Cerebellar cortex (tissue), 1 donor: ENCODE measurements around the gene SMC1B.
"Not testable (repeated sequence)": the region's sequence is repeated elsewhere in the genome, so short reads cannot be mapped to it uniquely, and the experiment has no call there.

Experiments used
- DNase-seq: peaks from one replicate; pipeline ENCODE4 v3.0.0-alpha.2; 2015; ENCODE audit warnings: low spot score

SMC1B gene

DNA sequence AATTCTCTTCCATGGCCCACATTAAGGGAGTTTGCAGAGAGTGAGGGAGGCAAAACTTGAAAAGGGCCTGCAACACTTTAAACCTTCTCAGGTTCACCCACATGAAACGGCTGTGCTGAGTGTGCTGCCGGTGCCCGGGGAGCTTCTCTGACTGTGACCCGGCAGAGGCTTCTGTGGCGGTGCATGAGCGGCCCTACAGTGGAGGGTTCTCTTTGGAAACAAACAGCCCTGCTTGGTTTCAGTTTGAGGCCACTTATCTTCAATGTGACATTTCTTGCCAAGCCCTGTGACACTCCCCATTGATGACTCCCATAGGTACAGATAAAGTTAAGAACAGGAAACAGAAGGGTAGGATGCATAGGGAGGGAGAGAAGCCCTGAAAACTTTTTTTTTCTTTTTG lies 71.9 kb downstream of the SMC1B start:
- DNase-seq, result no peak

DNA sequence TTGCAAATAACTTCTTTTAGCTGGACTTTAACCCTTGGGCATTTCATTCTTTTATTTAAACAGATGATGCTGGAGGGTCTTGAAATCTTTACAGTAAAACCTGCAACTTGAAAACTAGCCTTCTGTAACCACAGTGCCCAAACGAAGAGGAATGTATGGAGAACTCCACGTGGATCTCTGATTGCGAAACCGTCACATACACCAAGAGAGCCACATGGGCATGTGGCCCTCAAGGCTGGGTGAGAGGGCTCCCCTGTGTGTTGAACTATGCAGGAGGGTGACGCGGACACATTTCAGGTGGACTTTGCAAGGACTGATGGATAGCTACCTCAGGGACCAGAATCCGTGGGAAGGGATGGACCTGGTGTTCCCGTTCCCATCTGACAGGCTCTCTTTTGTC lies 73.1 kb downstream of the SMC1B start:
- DNase-seq, result no peak

DNA sequence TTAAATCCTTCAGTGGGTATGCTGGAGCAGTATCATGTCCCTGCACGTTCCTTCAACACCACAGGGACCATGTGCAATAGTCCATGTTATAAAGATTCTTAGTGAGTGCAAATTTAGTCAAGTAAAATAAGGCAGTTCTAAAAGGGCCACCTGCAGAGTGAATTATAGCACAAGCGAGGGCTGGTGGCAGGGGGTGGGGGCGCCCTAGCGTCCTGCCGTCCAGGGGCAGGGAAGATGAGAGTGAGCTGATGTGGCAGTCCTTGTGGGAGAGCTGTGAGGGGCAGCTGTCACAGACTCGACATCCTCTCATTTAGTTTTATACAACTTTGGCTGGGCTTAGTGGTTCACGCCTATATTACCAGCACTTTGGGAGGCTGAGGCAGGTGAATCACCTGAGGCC lies 74.6 kb downstream of the SMC1B start:
- DNase-seq, result no peak

DNA sequence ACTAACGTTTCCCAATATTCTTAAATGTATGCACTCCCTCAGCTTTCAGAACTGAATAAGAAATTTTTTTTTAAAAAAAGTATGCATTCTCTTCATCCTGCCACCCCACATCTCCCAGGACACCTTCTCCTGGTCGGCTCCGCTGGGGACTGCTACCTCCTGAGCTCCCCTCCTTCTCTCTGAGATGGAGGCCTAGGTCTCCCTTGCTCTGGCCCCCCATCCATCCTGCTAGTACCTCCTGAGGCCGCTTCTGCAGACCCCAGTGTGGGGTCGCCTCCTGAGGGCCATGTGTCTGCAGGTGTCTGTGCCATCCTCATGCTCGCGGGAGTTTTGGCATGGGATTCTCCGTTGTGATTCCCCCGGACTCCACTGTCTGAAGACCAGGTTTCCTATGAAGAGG lies 75.9 kb downstream of the SMC1B start:
- DNase-seq, result no peak

DNA sequence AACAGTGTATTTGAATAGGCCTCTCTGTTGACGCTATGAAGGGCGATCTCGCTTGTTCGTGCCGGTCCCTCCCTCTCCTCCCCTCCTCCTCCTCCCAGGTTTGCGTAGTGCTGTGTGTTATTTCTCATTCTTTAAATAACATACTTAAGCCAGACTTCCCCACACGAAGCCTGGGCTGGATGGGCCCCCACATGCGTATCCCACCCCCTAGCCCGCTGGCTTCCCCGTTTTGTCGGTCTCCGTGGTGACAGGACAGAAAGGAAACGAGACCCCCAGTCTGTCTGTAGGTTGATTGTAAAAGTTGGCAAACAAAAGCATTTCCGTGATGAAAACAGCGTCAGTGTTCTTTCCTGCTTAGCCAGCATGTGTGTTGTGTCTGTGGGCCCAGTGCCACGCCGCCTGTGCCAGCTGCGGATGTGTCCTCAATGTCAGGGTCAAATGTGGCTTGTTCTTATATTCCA lies 76.4 kb downstream of the SMC1B start:
- peak; percentile 26 for DNase-seq

DNA sequence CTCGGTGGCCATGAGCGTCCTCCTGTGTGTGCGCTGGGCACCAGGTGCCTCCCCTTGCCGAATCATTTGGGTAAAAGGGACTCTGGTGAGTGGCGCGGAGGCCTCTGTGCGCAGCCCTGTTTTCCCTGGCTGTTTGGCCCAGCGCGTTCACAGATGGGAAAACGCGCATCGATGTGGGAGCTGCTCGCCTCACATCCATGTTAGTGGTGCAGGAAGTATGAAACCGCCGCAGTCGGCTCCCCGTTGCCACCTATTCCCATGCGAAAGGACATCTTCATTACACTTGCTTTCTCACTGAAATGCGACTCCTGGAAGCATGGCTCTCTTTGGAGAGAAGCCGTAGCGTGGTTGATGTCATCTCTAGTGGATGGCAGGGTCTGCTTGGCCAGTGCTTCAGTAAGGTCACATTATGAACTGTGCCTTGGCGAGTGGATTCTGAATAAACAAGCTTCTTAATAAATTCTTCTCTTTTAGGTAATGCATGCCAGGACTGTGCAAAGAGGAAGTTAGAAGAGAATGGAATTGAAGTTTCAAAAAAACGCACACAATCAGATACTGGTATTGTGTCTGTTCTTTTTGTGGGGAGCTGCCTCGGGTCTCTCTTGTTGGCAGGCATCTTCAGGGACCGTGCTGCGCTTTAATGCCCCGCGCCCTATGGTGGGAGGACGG lies 77.4 kb downstream of the SMC1B start:
- no peak for DNase-seq

DNA sequence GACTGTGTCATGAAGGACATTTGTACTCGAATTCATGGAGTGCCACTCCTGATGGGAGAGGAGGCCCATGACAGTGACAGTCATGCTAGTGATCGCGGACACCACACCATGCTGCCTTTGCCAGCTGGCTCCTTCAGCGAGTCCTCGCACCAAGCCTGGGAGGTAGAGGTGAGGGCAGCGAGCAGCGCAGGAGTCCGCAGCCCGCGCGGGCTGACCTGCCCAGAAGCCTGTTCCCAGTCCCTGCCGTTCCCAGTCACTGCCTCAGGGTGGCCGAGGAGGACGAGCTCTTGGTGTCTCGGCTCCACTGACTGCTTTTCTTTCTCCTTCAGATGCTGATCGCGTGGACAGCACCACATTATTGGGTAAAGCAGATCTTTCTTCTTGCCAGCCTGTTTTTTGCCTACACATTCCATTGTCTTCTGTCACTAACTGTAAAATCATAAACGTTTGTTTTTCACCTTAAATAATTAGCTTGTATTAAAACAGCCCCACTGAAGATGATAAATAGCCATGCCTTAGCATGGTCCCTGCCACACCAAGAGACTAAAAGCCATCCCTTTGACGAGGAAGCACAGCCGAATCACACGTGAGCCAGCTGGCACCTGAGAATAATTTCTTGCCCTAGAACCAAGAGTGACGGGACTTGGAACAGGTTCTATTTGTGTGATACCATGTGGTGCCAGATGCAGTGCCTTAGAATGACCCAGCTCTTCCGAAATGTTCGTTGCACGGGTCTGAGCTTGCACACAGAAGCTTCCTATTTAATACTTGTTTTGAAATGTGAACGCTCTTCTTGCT lies 78.2 kb downstream of the SMC1B start:
- peak; percentile 88 for DNase-seq

DNA sequence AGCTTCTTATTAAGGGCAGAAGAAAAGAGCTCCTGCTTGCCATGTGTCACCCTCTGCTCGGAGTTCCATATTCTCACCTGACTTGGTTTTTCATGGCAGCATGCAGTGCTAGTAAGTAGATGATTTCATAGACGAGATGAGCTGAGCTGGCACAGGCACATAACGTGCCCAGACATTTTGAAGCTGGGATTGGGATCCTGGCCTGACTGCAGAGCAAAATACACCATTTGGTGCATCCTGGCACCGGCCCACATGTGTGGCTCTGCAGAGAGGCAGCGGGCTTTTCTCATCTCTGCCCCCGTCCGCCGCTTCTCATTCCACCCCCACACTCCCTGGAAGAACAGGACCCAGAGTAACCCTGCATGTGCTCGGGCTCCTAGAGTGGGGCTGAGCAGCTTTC lies 78.9 kb downstream of the SMC1B start:
- DNase-seq, result peak; percentile 92

DNA sequence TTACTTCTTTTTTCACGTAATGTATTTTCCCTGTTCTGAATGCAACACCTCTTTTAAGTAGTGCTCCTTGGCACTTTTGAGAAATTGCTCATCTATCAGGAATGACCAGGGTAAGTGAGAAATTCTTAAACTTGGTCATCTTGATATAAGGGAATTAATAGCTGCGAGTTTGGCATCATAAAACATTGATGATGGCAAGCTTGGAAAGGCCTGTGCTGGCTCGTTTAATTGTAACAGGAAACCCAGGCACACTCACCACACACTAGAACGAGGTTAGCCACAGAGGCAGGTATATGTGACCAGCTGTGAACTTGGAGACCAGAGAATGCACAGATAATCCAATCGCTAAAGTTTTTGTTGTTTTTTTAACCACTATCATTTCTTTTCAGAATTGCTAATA lies 79.3 kb downstream of the SMC1B start:
- DNase-seq, result no peak

DNA sequence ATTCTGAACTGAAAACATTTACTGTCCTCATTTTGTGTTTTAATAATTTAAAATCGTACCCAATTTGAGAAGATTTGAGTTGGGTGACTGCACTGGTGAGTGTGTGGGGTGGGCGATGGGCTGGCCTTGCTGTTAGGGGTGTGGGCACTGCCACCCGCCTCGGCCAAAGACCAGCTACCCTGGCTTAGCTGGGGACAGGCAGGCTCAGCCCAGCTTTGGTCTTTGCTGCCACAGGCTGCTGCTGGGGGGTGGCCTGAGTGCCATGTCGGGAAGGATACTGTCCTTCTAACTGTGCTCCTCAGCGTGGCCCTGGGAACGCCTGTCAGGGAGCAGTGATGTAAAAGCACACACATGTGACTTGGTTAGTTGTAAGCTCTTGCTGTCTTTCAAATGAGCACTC lies 81.4 kb downstream of the SMC1B start:
- DNase-seq, result no peak

DNA sequence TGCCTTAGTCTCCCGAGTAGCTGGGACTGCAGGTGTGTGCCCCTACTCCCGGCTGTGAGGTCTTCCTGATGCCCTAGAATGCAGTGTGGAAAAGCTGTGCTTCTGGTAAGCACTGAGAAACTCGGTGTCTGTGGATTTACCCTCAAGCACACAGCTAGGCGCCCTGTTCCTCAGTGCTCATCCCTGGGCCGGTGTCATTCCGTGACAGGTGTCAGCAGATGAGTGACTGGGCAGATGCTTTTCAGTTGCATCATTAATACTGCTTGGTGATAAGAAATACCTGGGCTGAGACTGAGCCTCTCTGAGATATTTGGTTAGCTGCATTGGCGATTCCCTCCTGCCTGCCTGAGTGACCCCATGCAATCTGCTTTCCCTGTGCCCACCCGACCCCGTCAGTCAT lies 81.9 kb downstream of the SMC1B start:
- DNase-seq, result no peak

DNA sequence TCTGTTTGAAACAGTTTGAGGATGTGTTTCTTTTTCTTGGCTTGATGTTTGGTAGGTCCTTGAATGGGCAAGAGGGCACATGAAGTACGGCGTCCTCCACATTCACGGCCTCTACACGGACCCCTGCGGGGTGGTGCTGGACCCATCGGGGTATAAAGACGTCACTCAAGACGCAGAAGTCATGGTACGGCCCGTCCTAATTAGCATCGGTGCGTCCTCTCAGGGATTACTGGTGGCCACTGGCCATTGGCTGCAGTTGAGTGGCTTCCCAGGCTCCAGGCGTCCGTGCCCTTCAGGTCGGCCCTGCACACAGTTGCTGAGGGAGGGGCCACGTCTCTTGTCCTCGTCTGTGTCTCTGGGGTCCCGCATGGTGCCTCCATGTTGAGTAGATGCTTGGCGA lies 82.9 kb downstream of the SMC1B start:
- DNase-seq, result no peak

DNA sequence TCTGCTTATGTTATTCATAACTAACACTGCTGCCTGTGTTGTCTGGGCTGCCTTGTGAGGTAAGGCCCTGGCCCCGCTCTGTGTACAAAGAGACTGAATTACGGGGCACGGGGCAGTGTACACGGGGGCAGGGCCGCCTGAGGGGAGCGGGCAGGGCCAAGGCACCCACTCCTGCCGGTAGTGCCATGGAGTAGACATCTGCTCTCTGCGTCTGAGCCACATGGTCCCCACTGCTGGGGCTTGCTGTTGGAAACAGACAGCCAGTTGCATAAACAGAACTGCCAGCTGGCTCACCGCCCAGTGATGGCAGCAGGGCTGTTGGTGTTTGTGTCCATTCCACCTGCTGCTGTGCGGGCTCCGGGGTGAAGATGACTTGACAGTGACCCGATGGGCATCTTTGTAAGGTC lies 83.9 kb downstream of the SMC1B start:
- peak; percentile 54 for DNase-seq

DNA sequence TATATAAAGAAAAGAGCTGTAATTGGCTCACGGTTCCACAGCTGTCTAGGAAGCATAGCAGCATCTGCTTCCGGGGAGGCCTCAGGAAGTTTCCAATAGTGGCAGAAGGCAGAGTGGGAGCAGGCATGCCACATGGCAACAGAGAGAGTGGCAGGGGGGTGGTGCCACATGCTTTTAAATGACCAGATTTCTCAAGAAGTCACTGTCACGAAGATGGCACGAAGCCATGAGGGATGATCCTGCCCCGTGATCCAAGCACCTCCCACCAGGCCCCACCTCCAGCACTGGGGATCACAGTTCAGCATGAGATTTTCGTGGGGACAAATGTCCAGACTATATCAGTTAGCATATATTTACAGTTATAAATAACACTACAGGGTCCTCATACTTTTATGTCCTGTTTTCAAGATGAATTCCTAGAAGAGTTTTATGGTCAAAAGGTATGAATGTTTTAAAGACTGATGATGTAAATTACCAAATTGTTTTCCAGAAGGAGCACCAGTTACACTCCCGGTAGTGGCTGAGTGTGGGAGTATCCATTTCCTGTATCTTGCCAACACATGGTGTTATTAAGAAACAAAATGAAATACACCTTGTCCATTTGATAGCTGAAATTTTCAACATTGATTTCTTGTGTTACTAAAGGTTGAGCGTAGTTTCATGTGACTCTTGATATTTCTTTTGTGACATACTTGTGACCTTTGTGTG lies 84.4 kb downstream of the SMC1B start:
- DNase-seq, result no peak

DNA sequence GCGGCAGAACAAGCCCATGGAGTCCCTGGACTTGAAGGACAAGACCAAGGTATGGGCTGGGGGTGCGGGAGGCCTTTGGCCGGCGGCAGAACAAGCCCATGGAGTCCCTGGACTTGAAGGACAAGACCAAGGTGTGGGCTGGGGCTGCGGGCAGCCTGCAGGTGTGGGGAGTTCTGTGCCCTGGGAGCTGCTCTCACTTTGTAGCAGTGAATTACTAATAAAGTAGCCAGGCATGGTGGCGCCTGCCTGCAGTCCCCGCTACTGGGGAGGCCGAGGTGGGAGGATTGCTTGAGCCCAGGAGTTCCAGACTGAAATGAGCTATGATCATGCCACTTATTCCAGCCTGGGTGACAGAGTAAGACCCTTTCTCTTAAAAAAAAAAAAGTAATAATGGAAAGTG lies 85.1 kb downstream of the SMC1B start:
- not testable (repeated sequence) for DNase-seq

DNA sequence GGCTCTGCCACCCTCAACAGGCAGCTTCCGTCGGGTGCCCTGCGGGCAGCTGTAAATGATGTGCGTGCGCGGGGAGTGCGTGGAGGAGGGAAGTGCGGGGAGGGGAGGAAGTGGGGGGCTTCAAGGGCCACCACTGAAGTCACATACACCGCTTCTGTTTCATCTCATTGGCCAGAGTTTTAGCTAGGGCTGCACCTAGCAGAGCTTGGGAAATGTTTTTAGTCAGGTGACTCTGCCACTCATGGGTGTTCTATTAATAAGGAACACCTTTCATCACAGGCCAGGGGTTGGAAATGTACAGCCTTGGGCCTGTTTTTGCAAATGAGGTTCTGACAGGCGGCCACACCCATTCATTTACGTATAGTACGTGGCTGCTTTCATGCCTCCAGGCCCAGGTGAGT lies 89.1 kb downstream of the SMC1B start:
- DNase-seq, result no peak

DNA sequence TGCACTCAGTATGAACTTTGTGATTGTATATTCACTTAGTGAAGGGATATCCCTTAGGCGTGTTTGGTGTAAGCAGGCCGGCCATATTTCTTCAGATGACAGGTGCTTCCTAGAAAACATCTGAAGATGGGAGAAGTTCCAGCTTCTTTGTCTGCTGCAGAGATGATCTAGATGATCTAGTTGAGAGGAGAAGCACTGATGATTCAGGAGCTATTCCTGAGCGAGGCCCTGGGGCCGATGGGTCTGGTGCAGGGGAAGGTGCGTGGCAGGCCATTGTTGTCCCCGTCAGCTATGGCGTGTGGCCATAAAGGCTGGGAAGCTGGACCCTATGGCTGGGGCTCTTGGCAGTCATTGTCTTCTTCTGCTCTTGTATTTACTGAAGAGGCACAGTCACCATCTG lies 89.7 kb downstream of the SMC1B start:
- no peak for DNase-seq

DNA sequence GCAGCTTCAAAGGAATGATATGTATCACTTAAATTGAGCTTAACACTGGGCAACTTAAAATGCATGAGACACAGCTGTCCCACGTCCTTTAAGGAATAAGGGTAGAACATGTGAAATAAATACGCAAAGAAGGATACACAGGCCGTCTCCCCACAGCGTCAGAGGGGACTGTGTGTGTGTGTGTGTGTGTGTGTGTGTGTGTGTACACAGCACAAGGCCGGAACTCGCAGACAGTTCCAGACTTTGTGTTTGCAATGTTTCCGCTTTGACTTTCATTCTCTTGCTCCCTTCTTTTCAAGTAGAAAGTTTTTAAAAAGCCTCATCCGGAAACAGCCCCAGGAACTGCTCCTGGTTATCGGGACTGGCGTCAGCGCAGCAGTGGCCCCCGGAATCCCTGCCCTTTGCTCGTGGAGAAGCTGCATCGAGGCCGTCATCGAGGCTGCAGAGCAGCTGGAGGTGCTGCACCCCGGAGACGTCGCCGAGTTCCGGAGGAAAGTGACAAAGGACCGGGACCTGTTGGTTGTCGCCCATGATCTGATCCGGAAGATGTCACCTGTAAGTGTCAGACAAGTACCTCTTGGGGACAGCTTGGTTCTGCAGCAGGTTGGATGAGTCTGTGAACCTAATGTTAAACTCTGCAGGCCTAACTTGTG lies 90.4 kb downstream of the SMC1B start:
- no peak for DNase-seq

DNA sequence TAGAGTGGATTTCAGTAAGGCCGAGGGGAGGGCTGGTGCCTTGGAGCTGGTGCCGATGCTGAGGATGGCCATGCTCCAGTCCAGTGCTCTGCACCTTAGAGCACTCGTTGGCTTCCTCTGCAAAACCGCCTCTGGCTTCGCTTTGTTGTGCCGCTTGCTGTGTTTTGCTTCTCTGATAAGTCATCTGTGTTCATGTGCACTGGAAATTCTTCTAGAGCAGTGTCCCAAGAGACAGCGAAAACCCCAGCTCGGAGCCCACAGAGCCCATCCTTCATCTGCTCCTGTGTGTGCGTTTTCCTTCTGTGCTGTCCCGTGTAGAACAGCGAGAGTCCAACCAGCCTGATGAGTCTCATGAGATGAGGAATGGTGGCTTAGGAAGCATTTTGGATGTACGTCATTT lies 91.6 kb downstream of the SMC1B start:
- no peak for DNase-seq

DNA sequence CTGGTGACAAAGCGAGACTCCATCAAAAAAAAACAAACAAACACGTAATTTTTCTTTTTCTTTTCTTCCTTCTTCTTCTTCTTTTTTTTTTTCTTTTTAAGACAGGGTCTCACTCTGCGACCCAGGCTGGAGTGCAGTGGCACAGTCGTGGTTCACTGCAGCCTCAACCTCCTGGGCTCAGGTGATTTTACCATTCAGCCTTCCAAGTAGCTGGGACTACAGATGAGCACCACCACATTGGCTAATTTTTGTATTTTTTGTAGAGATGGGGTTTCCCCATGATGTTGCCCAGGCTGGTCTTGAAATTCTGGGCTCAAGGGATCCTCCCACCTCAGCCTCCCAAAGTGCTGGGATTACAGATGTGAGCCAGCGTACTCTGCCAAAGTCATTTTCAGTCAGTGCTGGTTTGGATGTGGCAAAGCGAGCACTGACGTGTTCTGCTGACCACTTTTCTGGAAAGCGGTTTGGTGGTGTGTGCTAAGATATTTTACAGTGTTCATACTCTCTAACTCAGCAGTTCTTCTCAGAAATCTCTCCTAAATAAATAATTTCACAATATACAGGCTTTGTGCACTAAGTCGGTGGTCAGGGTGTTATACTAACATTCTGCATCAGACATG lies 92.9 kb downstream of the SMC1B start:
- no peak for DNase-seq

DNA sequence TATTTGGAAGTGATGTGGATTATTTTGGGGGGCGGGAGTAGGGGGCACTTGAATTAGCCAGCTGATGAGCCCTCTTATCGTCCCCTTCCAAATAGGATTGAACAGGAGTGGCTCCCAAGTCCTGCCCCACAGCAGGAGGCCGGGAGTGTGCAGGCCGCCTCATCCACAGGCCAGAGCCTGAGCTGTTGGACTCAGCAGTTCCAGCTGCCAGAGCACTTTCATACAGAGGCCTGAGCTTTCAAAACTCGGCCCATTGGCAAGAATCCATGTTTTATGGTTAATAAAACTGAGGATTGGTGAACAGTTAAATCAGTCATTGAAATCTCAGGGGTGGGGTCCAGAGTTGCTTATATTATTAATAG lies 94.1 kb downstream of the SMC1B start:
- no peak for DNase-seq
